Subcutaneous abdominal adipose tissue (tissue), 5 donors: Measurements from ENCODE around the gene ABCA4.
A peak's percentile ranks its signal among the peaks of the same experiment; 100 is the strongest.

Experiments used
- H3K27ac ChIP-seq: one replicate; pipeline ENCODE4 v1.7.0; 2013; ENCODE audit warnings: low read depth, mild to moderate bottlenecking, inconsistent platforms, low read length, moderate library complexity
- H3K27me3 ChIP-seq, 5 donors: one replicate each; pipeline ENCODE4 v1.7.0; 2013; ENCODE audit warnings: low read length in 5 of 5, inconsistent platforms in 1 of 5; ENCODE audit not compliant: control insufficient read depth in 5 of 5, insufficient read depth in 4 of 5
- H3K36me3 ChIP-seq, 5 donors: one replicate each; pipeline ENCODE4 v1.7.0; 2013; ENCODE audit warnings: low read length in 5 of 5; ENCODE audit not compliant: control insufficient read depth in 5 of 5, insufficient read depth in 5 of 5
- H3K4me1 ChIP-seq, 5 donors: one replicate each; pipeline ENCODE4 v1.7.0; 2013; ENCODE audit warnings: low read length in 5 of 5, mild to moderate bottlenecking in 3 of 5, moderate library complexity in 1 of 5; ENCODE audit not compliant: control insufficient read depth in 5 of 5, insufficient read depth in 5 of 5
- H3K4me3 ChIP-seq, 5 donors: one replicate each; pipeline ENCODE4 v1.7.0; 2013; ENCODE audit warnings: low read length in 5 of 5, low read depth in 1 of 5
- H3K9ac ChIP-seq, 5 donors: one replicate each; pipeline ENCODE4 v1.7.0; 2013; ENCODE audit warnings: low read length in 5 of 5, mild to moderate bottlenecking in 4 of 5, moderate library complexity in 3 of 5
- H3K9me3 ChIP-seq, 5 donors: one replicate each; pipeline ENCODE4 v1.7.0; 2013; ENCODE audit warnings: low read length in 5 of 5; ENCODE audit not compliant: control insufficient read depth in 5 of 5
- donor health status: healthy.
- donor health status: healthy.
- donor health status: healthy.
- donor health status: healthy.
- donor health status: healthy.

ABCA4 gene

DNA sequence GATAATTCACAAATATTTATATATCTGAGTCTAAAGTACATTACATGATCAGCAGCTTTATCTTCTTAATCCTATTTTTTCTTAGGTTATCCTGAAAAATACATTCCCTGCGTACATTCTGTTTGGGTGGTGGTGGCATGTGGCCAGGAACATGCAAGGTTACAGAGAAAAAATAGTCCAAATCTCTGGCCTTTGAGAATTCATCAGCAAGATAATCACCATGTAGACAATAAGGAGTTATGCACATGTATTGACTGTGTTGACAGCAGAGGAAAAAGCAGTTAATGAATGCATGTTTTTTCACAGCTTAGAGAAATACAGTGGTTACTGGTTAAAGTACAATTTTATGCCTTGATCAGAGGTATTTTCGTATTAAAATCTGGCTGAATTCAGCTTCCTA, 49.0 kb downstream of the ABCA4 start:
- Histone ChIP-seq H3K9ac (no peak overlapping the region), H3K27ac (no peak overlapping the region), H3K27me3 (no peaks in the 10 kb centered on the region), H3K4me1 (peaks cover 2 to 52% (median 11%) of the 10 kb centered on the region in 5 donors), H3K9me3 (no peaks in the 10 kb centered on the region), H3K4me3 (no peak overlapping the region), H3K36me3 (no peaks in the 10 kb centered on the region)

DNA sequence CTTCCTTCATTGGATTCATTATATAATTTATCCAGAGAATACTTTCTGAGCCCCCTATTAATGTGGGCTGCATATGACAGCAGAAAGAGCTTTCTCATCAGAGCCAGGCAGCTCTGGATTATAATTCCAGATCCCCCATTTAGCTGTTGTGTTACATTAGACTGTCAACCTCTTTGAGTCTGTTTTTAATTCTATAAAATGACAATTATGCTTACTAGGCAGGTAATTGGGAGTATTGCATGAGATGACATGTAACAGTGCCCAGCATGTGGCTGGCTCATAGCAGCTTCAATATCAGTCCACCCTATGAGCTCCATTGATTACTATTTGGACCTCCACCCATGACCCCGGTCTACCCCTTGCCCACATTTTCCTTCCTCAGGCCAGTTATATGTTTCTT, 49.6 kb downstream of the ABCA4 start:
- Histone ChIP-seq H3K4me1 (peaks cover 2 to 52% (median 14%) of the 10 kb centered on the region in 5 donors), H3K9ac (no peak overlapping the region), H3K27me3 (no peaks in the 10 kb centered on the region), H3K36me3 (no peaks in the 10 kb centered on the region), H3K4me3 (no peak overlapping the region), H3K27ac (no peak overlapping the region), H3K9me3 (no peaks in the 10 kb centered on the region)

DNA sequence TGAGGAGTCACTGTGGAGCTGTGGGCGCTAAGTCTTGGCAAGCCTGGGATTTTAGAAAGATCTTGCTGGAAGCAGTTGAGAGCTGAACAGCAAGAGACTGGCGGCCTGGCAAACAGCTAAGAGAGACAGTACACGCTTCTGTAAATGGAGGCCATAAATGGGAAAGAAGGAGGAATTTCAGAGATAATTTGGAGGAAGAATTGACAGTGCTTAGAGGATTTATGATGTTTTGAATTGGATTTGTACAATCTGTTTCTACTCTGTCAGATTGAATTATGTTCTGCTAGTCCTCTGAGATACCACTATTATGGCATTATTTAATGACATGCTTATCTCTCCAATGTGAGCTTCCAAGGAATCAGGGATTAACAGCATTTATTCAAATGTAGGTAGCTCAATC, 50.1 kb downstream of the ABCA4 start:
- peaks cover 2 to 52% (median 16%) of the 10 kb centered on the region in 5 donors for H3K4me1 ChIP-seq
- H3K27ac ChIP-seq = no peak overlapping the region

DNA sequence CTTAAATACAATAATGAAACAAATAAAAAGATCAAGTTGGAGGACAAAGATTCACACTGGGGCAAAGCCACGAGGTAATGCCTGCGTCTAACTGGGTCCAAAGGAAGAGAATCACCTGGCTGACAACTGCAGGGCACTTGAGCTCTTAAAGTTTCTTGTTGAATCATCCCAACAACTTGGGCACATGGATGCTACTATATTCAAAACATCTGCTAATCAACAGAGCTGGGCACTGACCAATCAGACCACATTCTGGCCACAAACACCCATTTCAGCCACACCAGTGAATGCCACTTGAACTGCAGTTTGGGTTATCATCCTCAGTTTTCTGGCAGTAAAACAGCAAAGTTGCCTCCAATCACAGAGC, 51.0 kb downstream of the ABCA4 start:
- Histone ChIP-seq H3K4me1 (peaks cover 2 to 52% (median 16%) of the 10 kb centered on the region in 5 donors), H3K27me3 (no peaks in the 10 kb centered on the region), H3K4me3 (no peak overlapping the region), H3K9me3 (no peaks in the 10 kb centered on the region), H3K27ac (peak overlapping the region; percentile 68), H3K9ac (no peak overlapping the region), H3K36me3 (no peaks in the 10 kb centered on the region)

More for the DNA sequence above, 50.1 kb downstream of the ABCA4 start:
- H3K27me3 ChIP-seq = no peaks in the 10 kb centered on the region
- H3K4me3 ChIP-seq = no peak overlapping the region
- no peaks in the 10 kb centered on the region for H3K9me3 ChIP-seq
- H3K36me3 ChIP-seq = no peaks in the 10 kb centered on the region
- no peak overlapping the region for H3K9ac ChIP-seq

- Histone ChIP-seq H3K9me3 (no peaks in the 10 kb centered on the region), H3K4me1 (peaks cover 2 to 57% (median 20%) of the 10 kb centered on the region in 5 donors), H3K4me3 (no peak overlapping the region), H3K36me3 (no peaks in the 10 kb centered on the region), H3K27ac (peak overlapping the region; percentile 68), H3K27me3 (no peaks in the 10 kb centered on the region), H3K9ac (peak overlapping the region in 1 of 5 donors; percentile 17)
Observed at GRCh38 chr1:94068999-94069918, 51.7 kb downstream of the ABCA4 start.

- Histone ChIP-seq H3K9ac (no peak overlapping the region), H3K4me3 (no peak overlapping the region), H3K36me3 (no peaks in the 10 kb centered on the region), H3K27me3 (no peaks in the 10 kb centered on the region), H3K27ac (peak overlapping the region; percentile 68), H3K4me1 (peaks cover 7 to 66% (median 29%) of the 10 kb centered on the region in 5 donors), H3K9me3 (no peaks in the 10 kb centered on the region)
Observed at GRCh38 chr1:94068096-94068998, 52.6 kb downstream of the ABCA4 start.

DNA sequence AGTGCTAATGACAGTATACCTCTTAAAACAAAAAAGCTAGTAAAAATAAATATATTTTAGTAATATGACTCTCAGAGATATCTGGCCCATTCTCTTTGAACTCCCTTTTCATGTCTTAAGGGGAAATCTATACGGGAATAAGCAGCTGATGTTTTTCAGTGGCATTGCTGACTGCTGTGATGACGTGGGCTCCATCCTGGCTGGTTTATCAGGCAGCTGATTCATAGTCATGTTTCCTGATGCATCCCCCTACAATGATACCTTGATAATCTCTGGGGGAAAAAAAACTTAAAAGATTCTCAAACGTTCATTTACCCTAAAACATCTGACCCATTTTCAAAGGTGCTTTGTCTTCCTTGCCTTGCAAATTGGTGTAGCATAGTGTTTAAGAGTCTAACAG, 53.8 kb downstream of the ABCA4 start:
- Histone ChIP-seq H3K27ac (peak overlapping the region; percentile 68), H3K4me3 (no peak overlapping the region), H3K4me1 (peaks cover 9 to 63% (median 34%) of the 10 kb centered on the region in 5 donors), H3K27me3 (no peaks in the 10 kb centered on the region), H3K9ac (no peak overlapping the region), H3K36me3 (no peaks in the 10 kb centered on the region), H3K9me3 (no peaks in the 10 kb centered on the region)

DNA sequence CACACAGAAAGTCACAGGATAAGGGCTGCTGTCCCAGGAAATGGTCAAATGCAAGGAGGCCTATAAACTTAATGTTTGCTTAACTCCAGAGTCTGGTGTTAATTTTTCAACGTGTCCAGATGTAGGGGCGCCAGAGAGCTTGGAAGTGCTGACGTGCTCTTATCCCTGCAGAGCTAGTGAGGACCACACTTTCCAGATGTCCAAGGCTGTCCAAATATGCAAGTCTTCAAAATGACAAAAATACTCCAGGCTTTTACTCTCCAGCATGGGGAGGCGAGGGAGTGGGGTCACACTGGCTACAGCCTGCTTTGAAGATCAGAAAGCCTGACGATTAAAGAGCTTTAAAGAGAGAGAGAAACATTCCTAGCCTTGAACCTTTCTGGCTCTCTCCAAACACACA, 57.6 kb downstream of the ABCA4 start:
- H3K9me3 ChIP-seq = no peaks in the 10 kb centered on the region
- peaks cover 11 to 60% (median 43%) of the 10 kb centered on the region in 5 donors for H3K4me1 ChIP-seq
- no peak overlapping the region for H3K9ac ChIP-seq
- H3K27me3 ChIP-seq = no peaks in the 10 kb centered on the region
- no peak overlapping the region for H3K4me3 ChIP-seq
- no peaks in the 10 kb centered on the region for H3K36me3 ChIP-seq
- H3K27ac ChIP-seq = peak overlapping the region; percentile 27

DNA sequence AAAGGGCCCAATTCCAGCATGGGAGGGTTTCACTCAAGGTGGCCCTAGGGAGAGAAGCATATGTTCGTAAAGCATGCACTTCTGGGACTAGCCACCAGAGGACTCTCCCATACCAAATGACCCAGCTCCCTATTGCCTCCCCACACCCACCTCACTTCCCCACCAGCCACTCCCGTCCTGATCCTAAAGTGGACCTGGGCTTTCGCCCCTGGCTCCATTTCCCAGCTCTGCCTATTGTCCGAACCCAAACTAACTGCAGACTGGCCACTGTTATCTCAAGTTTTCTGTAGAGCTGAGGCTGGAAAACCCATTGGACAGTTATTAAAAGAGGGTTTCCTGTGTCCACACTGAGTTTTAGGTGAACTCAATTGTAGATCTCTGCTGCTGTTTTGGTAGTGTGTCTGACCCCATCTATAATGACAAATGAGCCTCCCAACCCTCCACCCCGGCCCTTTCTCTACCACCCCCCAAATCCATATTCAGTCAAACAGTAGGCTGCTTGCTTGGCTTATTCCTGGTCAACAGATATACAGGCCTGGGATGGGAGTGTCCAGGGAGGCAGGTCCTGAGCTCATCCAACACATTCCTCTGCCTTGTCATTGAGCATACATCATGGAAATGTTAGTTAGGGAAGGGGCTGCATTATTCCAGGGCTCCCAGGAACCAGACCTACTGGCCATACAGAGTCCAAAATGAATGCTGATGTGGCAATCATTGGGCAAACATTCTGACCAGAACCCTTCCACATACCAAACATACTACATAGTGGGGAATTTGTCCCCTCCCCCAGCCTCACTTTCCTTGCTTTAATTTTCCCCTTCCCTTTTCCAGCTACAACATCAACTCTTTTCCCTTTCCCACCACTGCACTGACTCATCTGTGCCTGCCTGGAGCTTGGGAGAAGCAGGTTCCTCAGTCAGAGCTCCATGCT, 59.2 kb downstream of the ABCA4 start:
- Histone ChIP-seq H3K4me3 (no peak overlapping the region), H3K9ac (no peak overlapping the region), H3K27ac (no peak overlapping the region), H3K27me3 (no peaks in the 10 kb centered on the region), H3K36me3 (no peaks in the 10 kb centered on the region), H3K9me3 (no peaks in the 10 kb centered on the region), H3K4me1 (peaks cover 11 to 51% (median 40%) of the 10 kb centered on the region in 5 donors)
